Measurements from ENCODE around the gene ZSCAN2. TPM values are rescaled to one million over a fixed set of nuclear protein-coding genes. Genes with fewer than 3 reads are reported as not detected.

ZSCAN2 gene
- total and polyA plus RNA-seq, 10 of the 15 experiments (the other 5 are each of a cell fraction or from before 2014, with no cell fraction given) = 2.7 to 13.2 (median 8.6) TPM

GRCh38 chr15:84609818-84610525 lies 9.2 kb downstream of the ZSCAN2 start:
- ChIA-PET SMC1A (ENCODE audit: uncharacterized antibody, unreplicated experiment) (interaction anchor here (1.3 to 1.8 kb wide), 2 partner anchors 9 to 11 kb away, joined by 4 to 6 read pairs; partner anchors contain the start of gene ZSCAN2), CTCF (interaction anchor here (1.3 to 1.4 kb wide), 2 partner anchors 22 to 38 kb away, joined by 3 to 5 read pairs; no protein-coding TSS in a partner anchor), RAD21 (ENCODE audit: unreplicated experiment) (no interaction called here), POLR2A (interaction anchor here (0.8 kb wide), 1 partner anchor 37 kb away, joined by 3 read pairs; no protein-coding TSS in a partner anchor)
- no peaks in the 10 kb centered on the region for H3K9me3 ChIP-seq (replicated peaks; ENCODE audit: control insufficient read depth, insufficient read depth, low read length)
- H3K4me1 ChIP-seq (ENCODE audit: control insufficient read depth, insufficient read depth, low read length) = peaks cover 10% of the 10 kb centered on the region
- ATAC-seq (no peak), DNase-seq (ENCODE audit: low read depth, low spot score) (no peak), FAIRE-seq (no peak)
- TF ChIP-seq USF2 (IDR thresholded peaks at IDR 0.05; ENCODE audit: borderline replicate concordance, low read depth, low read length) (no peak), BCL11A (IDR thresholded peaks at IDR 0.05; ENCODE audit: low read depth, low read length) (no peak)
- H2AFZ ChIP-seq (ENCODE audit: control insufficient read depth, low read depth, low read length) = no peak overlapping the region
- in situ Hi-C loops (cut with MboI) (no loop called here), intact Hi-C loops (cut with micrococcal nuclease; ENCODE audit: unreplicated experiment) (no loop called here)
- 98% methylated on average over 11 of the region's 11 CpGs for WGBS (ENCODE audit: insufficient coverage, insufficient replicate concordance, low lambda C conversion rate, missing lambda C conversion rate)
- peaks cover 3% of the 10 kb centered on the region for H3K79me2 ChIP-seq (ENCODE audit: control insufficient read depth, insufficient read depth, low read length)
- no peak overlapping the region for H3K27ac ChIP-seq (ENCODE audit: control insufficient read depth, insufficient read depth)
- H3K27me3 ChIP-seq (replicated peaks in 1 of 2; ENCODE audit: control insufficient read depth in 2 of 2, insufficient read depth in 2 of 2, low read length in 1 of 2) = no peaks in the 10 kb centered on the region
- no peak overlapping the region for H3K9ac ChIP-seq (ENCODE audit: control insufficient read depth, insufficient read depth, low read length)
- peaks cover 0 to 4% of the 10 kb centered on the region in 2 experiments; a peak in 1 of 4 replicates for H3K36me3 ChIP-seq (ENCODE audit: control insufficient read depth in 2 of 2, insufficient read depth in 2 of 2, low read length in 1 of 2)
- H3K4me3 ChIP-seq = no peak overlapping the region
- H3K4me2 ChIP-seq (ENCODE audit: control insufficient read depth, insufficient read depth) = no peak overlapping the region
- BruUV-seq (replicated peaks) = no TSS peak
- H4K20me1 ChIP-seq (ENCODE audit: control insufficient read depth, insufficient read depth) = no peaks in the 10 kb centered on the region

- ChIA-PET RAD21 (ENCODE audit: unreplicated experiment) (no interaction called here), CTCF (no interaction called here), POLR2A (no interaction called here), SMC1A (ENCODE audit: uncharacterized antibody, unreplicated experiment) (no interaction called here)
- in situ Hi-C loops (cut with MboI) = no loop called here
- no TSS peak for BruUV-seq (replicated peaks)
- Histone ChIP-seq H3K4me3 (no peak overlapping the region), H3K27ac (ENCODE audit: control insufficient read depth, insufficient read depth) (no peak overlapping the region), H3K4me1 (ENCODE audit: control insufficient read depth, insufficient read depth, low read length) (no peaks in the 10 kb centered on the region), H3K27me3 (replicated peaks in 1 of 2; ENCODE audit: control insufficient read depth in 2 of 2, insufficient read depth in 2 of 2, low read length in 1 of 2) (no peaks in the 10 kb centered on the region), H2AFZ (ENCODE audit: control insufficient read depth, low read depth, low read length) (no peak overlapping the region), H3K79me2 (ENCODE audit: control insufficient read depth, insufficient read depth, low read length) (no peaks in the 10 kb centered on the region; the same call in 1 of the 2 replicates), H3K4me2 (ENCODE audit: control insufficient read depth, insufficient read depth) (no peak overlapping the region), H3K9ac (ENCODE audit: control insufficient read depth, insufficient read depth, low read length) (no peak overlapping the region), H4K20me1 (ENCODE audit: control insufficient read depth, insufficient read depth) (no peaks in the 10 kb centered on the region), H3K9me3 (replicated peaks; ENCODE audit: control insufficient read depth, insufficient read depth, low read length) (no peaks in the 10 kb centered on the region), H3K36me3 (ENCODE audit: control insufficient read depth in 2 of 2, insufficient read depth in 2 of 2, low read length in 1 of 2) (no peaks in the 10 kb centered on the region; a peak in 1 of 4 replicates)
- intact Hi-C loops (cut with micrococcal nuclease; ENCODE audit: unreplicated experiment) = no loop called here
- ATAC-seq (no peak), DNase-seq (ENCODE audit: low read depth, low spot score) (no peak), FAIRE-seq (no peak)
- 86% methylated on average over 7 of the region's 7 CpGs for WGBS (ENCODE audit: insufficient coverage, insufficient replicate concordance, low lambda C conversion rate, missing lambda C conversion rate)
- TF ChIP-seq JUNB (IDR thresholded peaks at IDR 0.05) = no peak
- TF ChIP-seq EZH2 (IDR thresholded peaks at IDR 0.05; ENCODE audit: borderline replicate concordance, control insufficient read depth, low read depth, low read length) = no peak
- no peak for TF ChIP-seq RUNX3 (IDR thresholded peaks at IDR 0.05; ENCODE audit: low read length)
- TF ChIP-seq POLR2AphosphoS5 (IDR thresholded peaks at IDR 0.05; ENCODE audit: low read length) = no peak
- no peak for TF ChIP-seq CTCF (IDR thresholded peaks at IDR 0.05 in 2 of 3, conservative IDR thresholded peaks at IDR 0.05 in 1 of 3; ENCODE audit: control insufficient read depth in 2 of 3, extremely low read depth in 1 of 3, insufficient read depth in 1 of 3, low read depth in 3 of 3, low read length in 3 of 3)
- TF ChIP-seq ZNF687 (IDR thresholded peaks at IDR 0.05) = no peak
- TF ChIP-seq SP1 (IDR thresholded peaks at IDR 0.05; ENCODE audit: low read depth, low read length) = no peak
- no peak for TF ChIP-seq RBBP5 (conservative IDR thresholded peaks at IDR 0.05)
These were observed 10.8 kb downstream of the ZSCAN2 start for GRCh38 chr15:84611631-84612030.

All from GM12878 (cell line).